HL-60/S4 treated with phorbol 12-myristate 13-acetate at 8.2 ng/mL for 4 days and 3 days (cell line): ENCODE results near the gene VENTX.

Experiments
- in situ Hi-C: fragments of 300-500 bp; cut with MboI; formaldehyde crosslinking; loops from 2 replicates; pipeline ENCODE4 v1.15.0; 2022; ENCODE audit warnings: low sequenced_read_pairs

The VENTX gene

DNA sequence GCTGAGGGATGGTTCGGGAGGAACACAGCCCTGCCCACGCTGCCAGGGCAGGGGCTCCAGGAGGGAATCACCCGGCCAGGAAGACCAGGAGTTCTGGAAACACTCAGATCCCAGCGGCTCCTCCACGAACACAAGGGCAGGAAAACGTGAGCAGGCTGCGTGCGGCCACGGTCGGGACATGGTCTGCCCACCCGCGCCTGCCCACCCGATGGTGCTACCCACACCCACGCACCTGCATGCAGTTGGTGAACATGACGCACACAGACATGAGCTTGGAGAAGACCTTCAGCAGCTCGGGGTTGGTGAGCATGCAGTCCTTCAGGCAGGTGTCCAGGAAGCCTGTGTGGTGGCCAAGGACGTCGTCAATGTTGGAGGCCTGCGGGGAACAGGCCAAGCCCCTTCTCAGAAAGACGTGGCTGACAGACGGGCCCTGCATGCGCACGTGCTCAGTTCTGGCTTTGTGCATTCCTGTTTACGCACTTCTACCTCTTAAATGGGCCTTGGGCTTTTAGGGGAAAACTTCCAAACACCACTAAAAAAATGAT, 45.3 kb downstream of the VENTX start:
- in situ Hi-C loops, result no loop called here

DNA sequence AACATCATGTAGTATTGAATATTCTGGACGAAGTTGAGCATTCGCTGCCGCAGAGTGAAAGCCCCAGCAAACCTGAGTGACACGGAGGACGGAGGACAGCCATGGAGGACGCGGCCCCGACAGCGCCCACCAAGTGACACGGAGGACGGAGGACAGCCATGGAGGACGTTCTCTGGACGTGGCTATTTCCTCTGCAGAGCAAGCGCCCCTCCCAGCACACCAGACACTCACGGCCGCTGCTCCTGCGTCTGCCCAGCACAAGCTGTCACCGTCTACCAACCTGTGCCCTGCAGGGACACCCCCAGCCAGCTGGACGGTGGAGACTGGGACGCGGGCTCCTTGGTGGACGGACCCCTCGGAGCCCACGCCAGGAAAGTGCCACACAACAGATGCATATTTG, 46.3 kb downstream of the VENTX start:
- in situ Hi-C loops, result no loop called here

DNA sequence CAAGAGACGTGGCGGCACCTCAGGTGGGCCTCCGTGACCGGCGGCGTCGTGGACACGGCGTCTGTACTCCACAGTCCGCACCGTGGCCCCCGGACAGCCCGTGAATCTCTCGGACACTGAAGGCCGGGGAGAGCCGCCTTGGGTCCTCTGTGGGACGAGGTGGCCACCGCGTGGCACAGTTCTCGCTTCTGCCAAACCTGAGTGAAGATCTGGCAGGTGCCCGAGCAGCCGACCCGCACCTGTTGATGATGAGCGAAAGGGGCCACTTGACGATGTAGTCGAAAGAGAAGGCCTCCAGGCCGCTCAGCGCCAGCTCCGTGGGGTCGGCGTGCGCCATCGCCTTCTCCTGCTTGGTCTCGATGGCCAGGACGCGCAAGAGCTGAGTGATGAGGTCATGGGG, 47.6 kb downstream of the VENTX start:
- in situ Hi-C loops, result no loop called here

DNA sequence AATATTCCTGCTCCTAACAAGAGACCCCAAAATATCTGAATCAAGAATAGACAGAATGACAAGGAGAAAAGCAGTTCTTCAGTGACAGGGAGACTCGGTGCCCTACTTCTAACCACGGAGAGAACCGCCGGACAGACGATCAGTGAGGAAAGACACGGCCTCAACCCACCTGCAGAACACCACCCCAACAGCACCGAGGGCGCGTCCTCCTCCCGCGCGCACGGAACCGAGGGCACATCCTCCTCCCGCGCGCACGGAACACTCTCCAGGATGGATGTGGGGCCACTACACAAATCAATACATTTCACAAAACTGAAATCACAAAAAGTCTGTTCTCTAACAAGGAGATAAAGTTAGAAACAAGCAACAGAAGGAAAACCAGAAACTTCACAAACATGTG, 48.7 kb downstream of the VENTX start:
- in situ Hi-C loops, result no loop called here

DNA sequence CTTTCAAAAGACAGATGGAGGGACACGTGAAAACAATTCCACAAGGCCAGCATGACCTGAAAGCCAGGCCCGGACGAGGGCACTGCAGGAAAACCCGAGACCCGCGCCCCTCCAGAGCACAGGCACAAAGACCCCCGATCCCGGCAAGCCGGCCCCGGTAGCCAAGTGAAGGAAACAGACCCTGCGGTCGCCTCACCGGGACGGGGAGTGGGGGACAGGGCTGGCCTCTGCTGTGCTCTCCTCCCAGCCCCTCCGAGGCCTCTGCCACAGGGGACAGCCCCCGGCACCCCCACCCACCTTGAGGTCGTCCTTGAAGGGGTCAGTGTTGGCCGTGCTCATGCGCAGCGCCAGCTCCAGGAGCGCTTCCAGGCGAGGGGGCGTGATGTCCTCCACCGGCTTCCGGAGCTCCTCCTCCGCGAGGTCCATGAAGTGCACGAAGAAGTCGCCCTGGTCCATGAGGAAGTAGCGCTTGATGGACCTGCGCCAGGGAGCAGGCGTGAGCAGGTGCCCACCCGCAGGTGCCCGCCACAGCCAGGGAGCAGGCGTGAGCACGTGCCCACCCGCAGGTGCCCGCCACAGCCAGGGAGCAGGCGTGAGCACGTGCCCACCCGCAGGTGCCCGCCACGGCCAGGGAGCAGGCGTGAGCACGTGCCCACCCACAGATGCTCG, 50.3 kb downstream of the VENTX start:
- in situ Hi-C loops, result no loop called here

DNA sequence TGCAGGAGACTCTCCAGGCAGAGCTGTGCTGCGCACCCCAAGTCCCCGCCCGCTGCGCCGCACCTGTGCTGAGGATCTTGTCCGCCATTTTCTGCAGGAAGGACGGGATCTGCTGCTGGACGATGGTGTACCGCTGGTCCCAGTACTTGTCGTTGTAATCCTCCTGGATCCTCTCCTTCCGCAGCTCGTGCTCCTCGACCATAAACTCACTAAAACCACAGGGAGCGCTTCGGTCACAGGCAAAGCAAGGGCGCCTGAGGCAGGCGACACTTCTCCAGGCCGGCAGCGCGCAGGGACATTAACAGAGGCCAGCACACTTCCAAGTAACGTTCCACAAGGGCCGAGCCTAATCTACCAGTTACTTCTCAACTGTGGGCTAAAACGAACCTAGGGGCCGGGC, 52.1 kb downstream of the VENTX start:
- in situ Hi-C loops, result no loop called here
